ENCODE results near the gene RINT1. TPM values are rescaled to one million over a fixed set of nuclear protein-coding genes. Genes with fewer than 3 reads are reported as not detected.

RINT1 gene
- total RNA-seq, 3 donors from 2014 or later (not counting 1 experiment from before 2014, with no cell fraction given) = 35.1 to 37.3 (median 37.0) TPM

GRCh38 chr7:105583061-105583460, 51.1 kb downstream of the RINT1 start:
- Histone ChIP-seq H3K4me3 (ENCODE audit: low read length) (no peak overlapping the region), H3K27me3 (ENCODE audit: control insufficient read depth, insufficient read depth, low read length) (peaks cover 8% of the 10 kb centered on the region), H3K4me1 (ENCODE audit: control insufficient read depth, insufficient read depth, low read length) (peaks cover 7% of the 10 kb centered on the region), H3K27ac (ENCODE audit: low read length) (no peak overlapping the region), H3K36me3 (ENCODE audit: control insufficient read depth, insufficient read depth, low read length) (no peaks in the 10 kb centered on the region), H3K9me3 (ENCODE audit: control insufficient read depth, insufficient read depth, low read length) (peaks cover 13% of the 10 kb centered on the region)
- Mint-ChIP-seq H3K36me3 (no peaks in the 10 kb centered on the region), H3K27ac (no peak overlapping the region), H3K27me3 (ENCODE audit: low read depth in 2 of 2) (peaks cover 19% of the 10 kb centered on the region in 2 donors), H3K4me1 (peaks cover 0 to 8% of the 10 kb centered on the region in 2 donors), H3K4me3 (no peak overlapping the region), H3K9me3 (peaks cover 0 to 5% of the 10 kb centered on the region in 2 donors)
- intact Hi-C loops (cut with micrococcal nuclease) = no loop called here
- no peak for TF ChIP-seq CTCF (IDR thresholded peaks at IDR 0.05)
- no peak for DNase-seq
- WGBS (ENCODE audit: insufficient coverage) = 88% methylated on average over 33 of the region's 39 CpGs
- no peak for ATAC-seq

- H3K27me3 Mint-ChIP-seq (ENCODE audit: low read depth in 2 of 2) = peaks cover 19% of the 10 kb centered on the region in 2 donors
- DNase-seq = no peak
- peaks cover 0 to 5% of the 10 kb centered on the region in 2 donors for H3K9me3 Mint-ChIP-seq
- H3K4me3 Mint-ChIP-seq = no peak overlapping the region
- no peaks in the 10 kb centered on the region for H3K36me3 Mint-ChIP-seq
- Histone ChIP-seq H3K27me3 (ENCODE audit: control insufficient read depth, insufficient read depth, low read length) (peaks cover 8% of the 10 kb centered on the region), H3K4me1 (ENCODE audit: control insufficient read depth, insufficient read depth, low read length) (peaks cover 7% of the 10 kb centered on the region), H3K9me3 (ENCODE audit: control insufficient read depth, insufficient read depth, low read length) (peaks cover 13% of the 10 kb centered on the region), H3K4me3 (ENCODE audit: low read length) (no peak overlapping the region), H3K27ac (ENCODE audit: low read length) (no peak overlapping the region), H3K36me3 (ENCODE audit: control insufficient read depth, insufficient read depth, low read length) (no peaks in the 10 kb centered on the region)
- no peak for TF ChIP-seq CTCF (IDR thresholded peaks at IDR 0.05)
- no peak overlapping the region for H3K27ac Mint-ChIP-seq
- ATAC-seq = no peak
- intact Hi-C loops (cut with micrococcal nuclease) = no loop called here
- H3K4me1 Mint-ChIP-seq = peaks cover 0 to 8% of the 10 kb centered on the region in 2 donors
- WGBS (ENCODE audit: insufficient coverage) = 91% methylated on average over 5 of the region's 5 CpGs
These were observed 52.2 kb downstream of the RINT1 start for GRCh38 chr7:105584165-105584564.

- 100% methylated on average over 1 of the region's 2 CpGs for WGBS (ENCODE audit: insufficient coverage)
- intact Hi-C loops (cut with micrococcal nuclease) = no loop called here
These were observed 54.0 kb downstream of the RINT1 start for GRCh38 chr7:105585850-105586500.

More at GRCh38 chr7:105585850-105586500, 54.0 kb downstream of the RINT1 start:
- Mint-ChIP-seq H3K4me3 (no peak overlapping the region), H3K36me3 (no peaks in the 10 kb centered on the region), H3K27ac (no peak overlapping the region), H3K27me3 (ENCODE audit: low read depth in 2 of 2) (peaks cover 11 to 13% of the 10 kb centered on the region in 2 donors), H3K4me1 (peaks cover 0 to 6% of the 10 kb centered on the region in 2 donors), H3K9me3 (peaks cover 0 to 5% of the 10 kb centered on the region in 2 donors)
- Histone ChIP-seq H3K36me3 (ENCODE audit: control insufficient read depth, insufficient read depth, low read length) (no peaks in the 10 kb centered on the region), H3K4me3 (ENCODE audit: low read length) (no peak overlapping the region), H3K27ac (ENCODE audit: low read length) (no peak overlapping the region), H3K27me3 (ENCODE audit: control insufficient read depth, insufficient read depth, low read length) (peaks cover 7% of the 10 kb centered on the region), H3K9me3 (ENCODE audit: control insufficient read depth, insufficient read depth, low read length) (peaks cover 13% of the 10 kb centered on the region), H3K4me1 (ENCODE audit: control insufficient read depth, insufficient read depth, low read length) (peaks cover 7% of the 10 kb centered on the region)
- DNase-seq = no peak
- no peak for TF ChIP-seq CTCF (IDR thresholded peaks at IDR 0.05)
- ATAC-seq = no peak
